ENCODE data around the gene ST6GAL1. TPM values are rescaled to one million over a fixed set of nuclear protein-coding genes. Genes with fewer than 3 reads are reported as not detected.

Gene ST6GAL1
- total RNA-seq, 1 donor from 2014 or later = 5.5 TPM

DNA sequence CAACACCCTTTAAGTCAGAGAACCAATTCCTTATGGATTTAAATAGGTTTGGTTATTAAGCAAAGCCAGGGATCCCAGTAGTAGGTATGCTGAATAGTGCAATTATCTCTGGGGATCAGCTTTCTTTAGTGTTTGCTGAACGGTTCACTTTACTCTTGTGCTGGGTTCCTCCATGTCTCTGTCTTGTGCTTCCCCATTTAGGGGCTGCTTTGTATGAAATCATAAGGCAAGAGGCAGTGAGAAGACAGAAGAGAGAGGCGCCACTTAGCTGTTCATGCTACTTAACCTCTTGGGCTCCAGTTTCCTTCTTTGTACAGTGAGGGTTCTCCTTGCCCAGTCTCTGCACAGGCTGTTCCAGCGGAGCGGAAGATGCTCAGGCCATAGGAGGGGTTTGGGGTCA is 3.5 kb downstream of the ST6GAL1 start:
- FAIRE-seq = no peak
- no peak for DNase-seq (ENCODE audit: low read depth)
- Histone ChIP-seq H3K4me3 (ENCODE audit: low read depth, low read length) (no peak overlapping the region), H3K36me3 (ENCODE audit: control insufficient read depth, insufficient read depth, low read length) (peaks cover 3% of the 10 kb centered on the region), H3K27me3 (ENCODE audit: control insufficient read depth, insufficient read depth, low read length) (no peaks in the 10 kb centered on the region)
- TF ChIP-seq, protein P1, sequence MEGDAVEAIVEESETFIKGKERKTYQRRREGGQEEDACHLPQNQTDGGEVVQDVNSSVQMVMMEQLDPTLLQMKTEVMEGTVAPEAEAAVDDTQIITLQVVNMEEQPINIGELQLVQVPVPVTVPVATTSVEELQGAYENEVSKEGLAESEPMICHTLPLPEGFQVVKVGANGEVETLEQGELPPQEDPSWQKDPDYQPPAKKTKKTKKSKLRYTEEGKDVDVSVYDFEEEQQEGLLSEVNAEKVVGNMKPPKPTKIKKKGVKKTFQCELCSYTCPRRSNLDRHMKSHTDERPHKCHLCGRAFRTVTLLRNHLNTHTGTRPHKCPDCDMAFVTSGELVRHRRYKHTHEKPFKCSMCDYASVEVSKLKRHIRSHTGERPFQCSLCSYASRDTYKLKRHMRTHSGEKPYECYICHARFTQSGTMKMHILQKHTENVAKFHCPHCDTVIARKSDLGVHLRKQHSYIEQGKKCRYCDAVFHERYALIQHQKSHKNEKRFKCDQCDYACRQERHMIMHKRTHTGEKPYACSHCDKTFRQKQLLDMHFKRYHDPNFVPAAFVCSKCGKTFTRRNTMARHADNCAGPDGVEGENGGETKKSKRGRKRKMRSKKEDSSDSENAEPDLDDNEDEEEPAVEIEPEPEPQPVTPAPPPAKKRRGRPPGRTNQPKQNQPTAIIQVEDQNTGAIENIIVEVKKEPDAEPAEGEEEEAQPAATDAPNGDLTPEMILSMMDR (IDR thresholded peaks at IDR 0.05; ENCODE audit: insufficient read depth, low read length, severe bottlenecking) = no peak

DNA sequence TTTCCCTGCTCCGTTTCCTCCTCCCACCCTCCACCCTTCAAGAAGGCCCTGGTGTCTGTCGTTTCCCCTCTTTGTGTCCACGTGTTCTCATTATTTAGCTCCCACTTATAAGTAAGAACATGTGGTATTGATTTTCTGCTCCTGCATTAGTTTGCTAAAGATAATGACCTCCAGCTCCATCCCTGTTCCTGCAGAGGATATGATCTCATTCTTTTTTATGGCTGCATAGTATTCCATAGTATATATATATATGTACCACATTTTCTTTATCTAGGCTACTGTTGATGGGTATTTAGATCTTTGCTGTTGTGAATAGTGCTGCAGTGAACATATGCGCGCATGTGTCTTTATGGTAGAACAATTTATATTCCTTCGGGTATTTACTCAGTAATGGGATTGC is 4.8 kb downstream of the ST6GAL1 start:
- Histone ChIP-seq H3K27me3 (ENCODE audit: control insufficient read depth, insufficient read depth, low read length) (no peaks in the 10 kb centered on the region), H3K36me3 (ENCODE audit: control insufficient read depth, insufficient read depth, low read length) (peaks cover 3% of the 10 kb centered on the region), H3K4me3 (ENCODE audit: low read depth, low read length) (no peak overlapping the region)
- TF ChIP-seq, protein P1 (IDR thresholded peaks at IDR 0.05; ENCODE audit: insufficient read depth, low read length, severe bottlenecking) = no peak
- FAIRE-seq (no peak), DNase-seq (ENCODE audit: low read depth) (no peak)

DNA sequence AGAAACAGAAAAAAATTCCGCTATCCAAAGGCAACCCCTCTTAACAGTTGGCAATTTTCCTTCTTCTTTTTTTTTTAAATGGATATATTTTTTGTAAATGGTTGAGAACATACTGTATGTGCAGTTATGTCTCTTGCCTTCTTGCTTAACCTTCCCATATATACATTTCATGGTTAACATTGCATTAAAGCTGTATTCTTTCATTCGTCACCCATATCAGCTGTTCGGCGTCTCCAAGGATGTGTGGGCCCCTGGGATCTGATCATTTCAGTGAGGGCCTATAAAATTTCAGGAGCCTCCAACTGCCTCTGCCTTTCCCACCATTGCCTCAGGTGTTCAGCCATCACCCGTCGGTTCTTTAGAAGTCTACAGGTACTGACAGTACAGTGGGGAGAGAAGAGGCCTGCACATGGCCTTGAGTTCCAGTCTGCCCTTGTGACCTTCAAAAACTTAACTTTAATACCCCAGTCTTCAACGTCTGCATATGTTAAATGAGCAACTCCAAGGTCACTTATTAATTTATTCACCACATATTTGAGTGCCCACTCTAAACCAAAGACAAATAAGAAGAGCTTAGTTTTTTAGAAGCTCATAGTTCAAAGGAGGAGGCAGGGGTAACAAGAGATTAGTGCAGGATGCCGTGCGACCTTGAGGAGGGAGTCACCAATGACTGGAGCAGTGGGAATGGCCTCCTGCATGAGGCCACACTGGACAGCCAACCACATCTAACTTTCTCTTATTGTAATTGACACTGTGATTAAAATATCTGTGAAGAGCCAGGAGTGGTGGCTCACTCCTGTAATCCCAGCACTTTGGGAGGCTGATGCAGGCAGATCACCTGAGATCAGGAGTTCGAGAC is 6.9 kb downstream of the ST6GAL1 start:
- DNase-seq (ENCODE audit: low read depth) (no peak), FAIRE-seq (no peak)
- peaks cover 3% of the 10 kb centered on the region for H3K36me3 ChIP-seq (ENCODE audit: control insufficient read depth, insufficient read depth, low read length)
- TF ChIP-seq, protein P1 (IDR thresholded peaks at IDR 0.05; ENCODE audit: insufficient read depth, low read length, severe bottlenecking) = no peak
- no peaks in the 10 kb centered on the region for H3K27me3 ChIP-seq (ENCODE audit: control insufficient read depth, insufficient read depth, low read length)
- no peak overlapping the region for H3K4me3 ChIP-seq (ENCODE audit: low read depth, low read length)

DNA sequence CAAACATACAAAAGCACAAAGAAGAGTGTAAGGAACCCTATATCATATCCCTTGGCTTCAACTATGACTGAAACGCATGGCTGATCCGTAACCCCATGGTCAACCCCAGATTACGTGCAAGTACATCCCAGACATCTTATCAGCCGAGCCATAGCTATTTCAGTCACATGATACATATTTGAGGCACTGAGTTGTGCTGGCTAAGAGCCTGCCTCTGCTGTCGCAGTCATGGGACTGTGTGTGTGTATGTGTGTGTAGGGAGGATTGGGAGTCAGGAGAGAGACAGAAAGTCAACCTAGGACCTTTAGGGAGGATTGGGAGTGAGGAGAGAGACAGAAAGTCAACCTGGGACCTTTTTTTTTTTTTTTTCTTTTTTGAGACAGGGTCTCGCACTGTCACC is 8.4 kb downstream of the ST6GAL1 start:
- no peak for DNase-seq (ENCODE audit: low read depth)
- peaks cover 3% of the 10 kb centered on the region for H3K36me3 ChIP-seq (ENCODE audit: control insufficient read depth, insufficient read depth, low read length)
- no peak for FAIRE-seq
- no peaks in the 10 kb centered on the region for H3K27me3 ChIP-seq (ENCODE audit: control insufficient read depth, insufficient read depth, low read length)
- H3K4me3 ChIP-seq (ENCODE audit: low read depth, low read length) = no peak overlapping the region
- TF ChIP-seq, protein P1 (IDR thresholded peaks at IDR 0.05; ENCODE audit: insufficient read depth, low read length, severe bottlenecking) = no peak

DNA sequence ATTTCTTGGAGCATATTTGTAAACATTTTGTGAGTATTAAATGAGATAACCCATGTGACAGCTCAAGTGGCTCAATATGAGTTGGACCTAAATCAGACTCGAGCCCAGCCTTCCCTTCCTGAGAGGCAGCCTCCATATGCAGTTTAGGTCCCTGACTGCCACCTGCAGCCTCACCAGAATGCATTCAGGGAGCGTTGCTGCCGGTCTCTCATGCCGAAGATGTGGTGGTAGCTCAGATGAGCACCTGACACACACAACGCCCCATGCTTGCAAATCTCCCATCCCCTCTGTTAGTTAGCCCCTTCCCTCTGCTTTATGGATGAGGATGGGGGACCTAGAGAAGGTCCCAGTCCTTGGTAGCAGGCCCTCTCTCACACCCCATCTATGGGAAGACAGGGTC is 9.2 kb downstream of the ST6GAL1 start:
- Histone ChIP-seq H3K36me3 (ENCODE audit: control insufficient read depth, insufficient read depth, low read length) (no peaks in the 10 kb centered on the region), H3K4me3 (ENCODE audit: low read depth, low read length) (no peak overlapping the region), H3K27me3 (ENCODE audit: control insufficient read depth, insufficient read depth, low read length) (no peaks in the 10 kb centered on the region)
- DNase-seq (ENCODE audit: low read depth) (no peak), FAIRE-seq (no peak)
- TF ChIP-seq, protein P1 (IDR thresholded peaks at IDR 0.05; ENCODE audit: insufficient read depth, low read length, severe bottlenecking) = no peak

DNA sequence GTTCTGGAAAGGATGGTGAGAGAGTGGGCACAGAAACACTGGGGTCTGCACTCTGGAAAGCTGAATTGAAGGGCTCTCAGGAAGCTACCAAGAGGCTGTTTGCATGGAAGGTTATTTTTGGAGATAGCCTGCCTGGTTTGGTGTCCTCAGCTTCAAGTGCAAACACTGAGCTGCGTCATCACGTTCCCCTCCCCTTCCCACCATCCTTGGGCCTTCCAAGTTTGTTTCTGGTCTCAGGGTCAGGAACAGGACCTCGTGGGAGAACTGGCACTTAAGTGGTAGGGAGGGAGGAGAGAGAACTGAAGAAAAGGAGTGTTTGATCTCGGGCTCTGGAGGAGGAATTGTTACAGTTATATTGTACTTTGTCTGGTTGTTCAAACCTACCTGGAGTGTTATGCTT is 10.6 kb downstream of the ST6GAL1 start:
- H3K27me3 ChIP-seq (ENCODE audit: control insufficient read depth, insufficient read depth, low read length) = no peaks in the 10 kb centered on the region
- TF ChIP-seq, protein P1 (IDR thresholded peaks at IDR 0.05; ENCODE audit: insufficient read depth, low read length, severe bottlenecking) = no peak
- DNase-seq (ENCODE audit: low read depth) (no peak), FAIRE-seq (no peak)
- H3K4me3 ChIP-seq (ENCODE audit: low read depth, low read length) = no peak overlapping the region
- H3K36me3 ChIP-seq (ENCODE audit: control insufficient read depth, insufficient read depth, low read length) = no peaks in the 10 kb centered on the region

Measured in bronchial epithelial cell (primary cell).